Mucosa of descending colon (tissue), 3 donors: Measurements from ENCODE around the gene OSGIN1. TPM values are rescaled to one million over a fixed set of nuclear protein-coding genes. Genes with fewer than 3 reads are reported as not detected.
A peak's percentile ranks its signal among the peaks of the same experiment; 100 is the strongest.

ENCODE experiments used
- ATAC-seq: fragments of 200-7000 bp; cut with Tn5 transposase; one replicate; pipeline ENCODE4 v1.9.1; 2020; ENCODE audit warnings: mild to moderate bottlenecking, moderate library complexity
- DNase-seq, 3 donors: peaks; one replicate each; pipeline ENCODE4 v3.0.0-alpha.2; 2020
- H3K36me3 ChIP-seq: fragments of 200-600 bp; one replicate; pipeline ENCODE4 v1.8.0; 2021; ENCODE audit warnings: low read depth, mild to moderate bottlenecking
- H3K4me1 ChIP-seq: fragments of 200-600 bp; one replicate; pipeline ENCODE4 v1.8.0; 2021; ENCODE audit warnings: low read depth, mild to moderate bottlenecking
- H3K4me3 ChIP-seq: fragments of 200-600 bp; one replicate; pipeline ENCODE4 v1.8.0; 2021; ENCODE audit warnings: mild to moderate bottlenecking
- H3K9me3 ChIP-seq: fragments of 200-600 bp; one replicate; pipeline ENCODE4 v1.8.0; 2021; ENCODE audit warnings: mild to moderate bottlenecking
- intact Hi-C, 2 donors: fragments of 100-400 bp; cut with DNase I in 1 of 2; cut with micrococcal nuclease in 1 of 2; formaldehyde crosslinking; loops; one replicate each; pipeline versions ENCODE4 v1.11.0 to v1.11.1; 2022; cut with DNase I, micrococcal nuclease
- total RNA-seq, 3 donors: library from RNA; stranded (reverse); fragmentation: NEBNext Ultra II Directional in 2 of 3; extraction: Animal tissue kit (Norgen Biotek cat#: 25700) in 2 of 3; gene quantifications; one replicate each; pipeline versions ENCODE4 v1.2.1 to v1.2.4, GENCODE V29; 2021 to 2023
- TF ChIP-seq, protein P1 (sequence below): fragments of 200-600 bp; IDR thresholded peaks from one replicate; pipeline ENCODE4 v1.8.0; 2022; ENCODE audit warnings: antibody characterized with exemption, mild to moderate bottlenecking
- donor health status: DM: no; HTN: no; CAD: no; lungs with moderate emphysema.
- donor health status: DM: no; HTN: no; CAD: no.
- donor health status: DM: no; HTN: yes; CAD: no.

The OSGIN1 gene
- total RNA-seq, 3 donors from 2014 or later, result 11.6 to 15.9 (median 12.2) TPM

DNA sequence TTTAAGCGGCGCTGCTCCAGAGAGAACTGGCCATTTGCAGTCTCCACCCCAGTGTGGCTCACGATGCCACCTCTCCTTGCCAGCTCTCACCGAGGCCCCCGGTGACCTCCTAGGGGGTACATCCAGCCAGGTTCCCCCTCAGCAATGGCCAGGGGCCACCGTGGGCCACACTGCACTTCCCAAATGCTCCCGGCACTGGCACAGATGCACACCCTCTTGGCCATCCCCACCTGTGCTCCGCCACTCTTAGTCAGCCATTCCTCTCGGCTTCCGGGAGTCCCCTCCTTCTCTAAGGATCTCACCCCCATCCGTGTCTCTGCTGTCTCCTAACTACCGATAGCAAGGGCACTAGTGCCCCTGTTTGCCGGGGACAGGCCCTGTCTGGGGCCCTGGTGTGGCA lies 28.4 kb upstream of the OSGIN1 start:
- Histone ChIP-seq H3K9me3 (no peaks in the 10 kb centered on the region), H3K4me3 (no peak overlapping the region), H3K36me3 (no peaks in the 10 kb centered on the region), H3K4me1 (peaks cover 4% of the 10 kb centered on the region)
- intact Hi-C loops, result no loop called here
- TF ChIP-seq, protein P1, sequence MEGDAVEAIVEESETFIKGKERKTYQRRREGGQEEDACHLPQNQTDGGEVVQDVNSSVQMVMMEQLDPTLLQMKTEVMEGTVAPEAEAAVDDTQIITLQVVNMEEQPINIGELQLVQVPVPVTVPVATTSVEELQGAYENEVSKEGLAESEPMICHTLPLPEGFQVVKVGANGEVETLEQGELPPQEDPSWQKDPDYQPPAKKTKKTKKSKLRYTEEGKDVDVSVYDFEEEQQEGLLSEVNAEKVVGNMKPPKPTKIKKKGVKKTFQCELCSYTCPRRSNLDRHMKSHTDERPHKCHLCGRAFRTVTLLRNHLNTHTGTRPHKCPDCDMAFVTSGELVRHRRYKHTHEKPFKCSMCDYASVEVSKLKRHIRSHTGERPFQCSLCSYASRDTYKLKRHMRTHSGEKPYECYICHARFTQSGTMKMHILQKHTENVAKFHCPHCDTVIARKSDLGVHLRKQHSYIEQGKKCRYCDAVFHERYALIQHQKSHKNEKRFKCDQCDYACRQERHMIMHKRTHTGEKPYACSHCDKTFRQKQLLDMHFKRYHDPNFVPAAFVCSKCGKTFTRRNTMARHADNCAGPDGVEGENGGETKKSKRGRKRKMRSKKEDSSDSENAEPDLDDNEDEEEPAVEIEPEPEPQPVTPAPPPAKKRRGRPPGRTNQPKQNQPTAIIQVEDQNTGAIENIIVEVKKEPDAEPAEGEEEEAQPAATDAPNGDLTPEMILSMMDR, result no peak
- DNase-seq (peak in 1 of 3 donors; percentile 40), ATAC-seq (no peak)

GRCh38 chr16:83925095-83925905 lies 27.7 kb upstream of the OSGIN1 start:
- TF ChIP-seq, protein P1, result no peak
- Histone ChIP-seq H3K4me1 (peaks cover 4% of the 10 kb centered on the region), H3K4me3 (no peak overlapping the region), H3K9me3 (no peaks in the 10 kb centered on the region), H3K36me3 (no peaks in the 10 kb centered on the region)
- peak in 1 of 3 donors; percentile 26 for DNase-seq
- no peak for ATAC-seq
- intact Hi-C loops, result no loop called here

GRCh38 chr16:83925957-83926725 lies 26.9 kb upstream of the OSGIN1 start:
- H3K36me3 ChIP-seq, result no peaks in the 10 kb centered on the region
- ATAC-seq, result no peak
- TF ChIP-seq, protein P1, result no peak
- H3K4me1 ChIP-seq, result peaks cover 4% of the 10 kb centered on the region
- intact Hi-C loops, result no loop called here
- peak in 1 of 3 donors; percentile 45 for DNase-seq
- no peaks in the 10 kb centered on the region for H3K9me3 ChIP-seq
- H3K4me3 ChIP-seq, result no peak overlapping the region

DNA sequence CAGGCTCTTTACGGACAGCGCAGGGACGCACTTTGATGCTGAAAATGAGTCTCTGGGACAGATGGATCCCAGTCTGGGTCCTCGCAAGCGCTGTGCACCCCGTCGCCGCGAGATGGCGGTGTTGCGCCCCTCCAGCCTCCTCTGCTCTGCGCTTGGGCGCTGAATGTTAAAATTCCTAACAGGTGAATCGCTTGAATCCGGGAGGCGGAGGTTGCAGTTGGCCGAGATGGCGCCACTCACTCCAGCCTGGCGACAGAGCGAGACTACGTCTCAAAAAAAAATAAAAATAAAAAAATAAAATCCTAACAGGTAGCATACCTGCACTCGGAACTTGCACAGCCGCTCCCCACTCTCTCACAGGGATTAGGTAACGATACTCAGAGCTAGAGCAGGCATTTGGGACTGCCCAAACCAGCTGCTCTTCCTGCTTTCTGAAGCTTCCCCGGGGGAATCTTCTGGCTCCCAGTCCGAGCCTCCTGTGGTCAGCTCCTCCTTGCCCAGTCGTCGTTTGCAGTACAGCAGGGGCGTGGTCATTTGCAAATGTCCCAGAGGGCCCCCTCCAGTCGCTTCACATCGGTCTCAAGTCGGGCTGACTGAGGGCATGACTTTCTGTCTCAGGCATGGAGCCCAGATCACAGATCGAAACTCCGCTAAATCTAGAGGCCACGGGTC lies 26.2 kb upstream of the OSGIN1 start:
- DNase-seq, result peak; percentile 70 to 87 (median 86)
- ATAC-seq, result peak; percentile 94
- TF ChIP-seq, protein P1, result peak; percentile 94
- Histone ChIP-seq H3K4me3 (no peak overlapping the region), H3K4me1 (peaks cover 4% of the 10 kb centered on the region), H3K36me3 (no peaks in the 10 kb centered on the region), H3K9me3 (no peaks in the 10 kb centered on the region)
- intact Hi-C loops, result no loop called here

DNA sequence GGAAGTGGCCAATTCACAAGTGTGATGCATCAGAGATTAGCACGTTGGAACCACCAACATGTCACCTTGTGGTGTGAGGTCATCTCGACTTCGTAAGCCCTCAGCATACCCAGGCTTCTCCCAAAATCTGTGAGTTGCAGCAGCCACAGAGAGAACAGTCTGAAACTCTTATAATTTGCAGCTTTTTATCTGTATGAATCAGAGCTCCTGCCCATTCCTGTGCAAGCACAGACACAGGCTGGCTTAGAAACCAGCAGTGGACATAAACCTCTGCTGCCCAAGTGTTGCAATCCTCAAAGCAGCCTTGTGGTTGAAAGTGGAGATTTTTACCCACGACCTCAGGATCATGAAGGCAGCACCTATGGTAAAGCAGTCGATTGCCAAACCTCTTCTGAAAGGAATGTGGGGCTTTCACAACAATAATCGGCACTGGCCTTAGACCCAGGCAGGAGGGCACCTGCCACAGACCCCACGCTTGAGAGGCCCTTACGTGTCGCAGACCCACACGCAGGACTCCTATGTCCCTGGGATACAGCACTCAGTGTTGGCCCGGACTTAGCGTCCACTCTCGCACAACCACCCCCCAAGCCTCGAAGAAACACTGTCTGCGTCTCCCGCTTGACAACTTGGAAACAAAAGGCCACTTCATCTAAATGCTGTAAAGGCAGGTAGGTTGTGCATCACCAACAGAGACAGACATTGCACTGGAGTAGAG lies 24.5 kb upstream of the OSGIN1 start:
- H3K36me3 ChIP-seq, result no peaks in the 10 kb centered on the region
- ATAC-seq, result no peak
- H3K9me3 ChIP-seq, result no peaks in the 10 kb centered on the region
- peak in 1 of 3 donors; percentile 33 for DNase-seq
- intact Hi-C loops, result no loop called here
- TF ChIP-seq, protein P1, result no peak
- peaks cover 4% of the 10 kb centered on the region for H3K4me1 ChIP-seq
- H3K4me3 ChIP-seq, result no peak overlapping the region
